GF-D8 (cell line): ENCODE results near the gene RPRM.
"Not testable (repeated sequence)": the region's sequence is repeated elsewhere in the genome, so short reads cannot be mapped to it uniquely, and the experiment has no call there.

Experiments
- DNase-seq: peaks from one replicate; lab custom pipeline; 2025; lab: John Stamatoyannopoulos, UW

RPRM gene

GRCh38 chr2:153455861-153456260, 22.7 kb downstream of the RPRM start:
- no peak for DNase-seq

GRCh38 chr2:153455403-153455802, 23.2 kb downstream of the RPRM start:
- DNase-seq = no peak

- no peak for DNase-seq
Observed at GRCh38 chr2:153451611-153452010, 27.0 kb downstream of the RPRM start.

- DNase-seq = no peak
Observed at GRCh38 chr2:153443106-153443505, 35.5 kb downstream of the RPRM start.

GRCh38 chr2:153442616-153443015, 35.9 kb downstream of the RPRM start:
- DNase-seq = not testable (repeated sequence)

- not testable (repeated sequence) for DNase-seq
Observed at GRCh38 chr2:153440090-153440489, 38.5 kb downstream of the RPRM start.

- DNase-seq = no peak
Observed at GRCh38 chr2:153433403-153433802, 45.2 kb downstream of the RPRM start.

- DNase-seq = no peak
Observed at GRCh38 chr2:153432381-153432780, 46.2 kb downstream of the RPRM start.

- no peak for DNase-seq
Observed at GRCh38 chr2:153431114-153431513, 47.4 kb downstream of the RPRM start.
